Vagina (tissue), 2 donors: Measurements from ENCODE around the gene DNAI1. TPM values are rescaled to one million over a fixed set of nuclear protein-coding genes. Genes with fewer than 3 reads are reported as not detected.

ENCODE experiments used
- DNase-seq, 2 donors: peaks; one replicate each; pipeline ENCODE4 v3.0.0-alpha.2; 2017; ENCODE audit errors: extremely low spot score in 2 of 2
- H3K27ac ChIP-seq: fragments of 200-600 bp; sonication (generic); one replicate; pipeline ENCODE4 v1.5.1; 2019
- H3K27me3 ChIP-seq: fragments of 200-600 bp; sonication (generic); one replicate; pipeline ENCODE4 v1.5.1; 2019
- H3K36me3 ChIP-seq, 2 donors: fragments of 200-600 bp; sonication (generic); one replicate each; pipeline ENCODE4 v1.5.1; 2017 to 2019
- H3K4me1 ChIP-seq: fragments of 200-600 bp; sonication (generic); one replicate; pipeline ENCODE4 v1.5.1; 2019
- H3K4me3 ChIP-seq, 2 donors: fragments of 200-600 bp; sonication (generic); 1 replicate in 1 of 2; 2 replicates in 1 of 2; pipeline ENCODE4 v1.5.1; 2016 to 2019
- H3K9me3 ChIP-seq: fragments of 200-600 bp; sonication (generic); one replicate; pipeline ENCODE4 v1.5.1; 2019
- POLR2A ChIP-seq, 2 donors: fragments of 450-650 bp; IDR thresholded peaks; one replicate each; pipeline ENCODE4 v1.6.1; 2017; ENCODE audit warnings: antibody characterized with exemption in 2 of 2, mild to moderate bottlenecking in 2 of 2, moderate library complexity in 2 of 2
- POLR2AphosphoS5 ChIP-seq, 2 donors: sonication (generic); formaldehyde crosslinking; IDR thresholded peaks; one replicate each; pipeline ENCODE4 v1.9.0; 2017; ENCODE audit warnings: antibody characterized with exemption in 2 of 2, mild to moderate bottlenecking in 2 of 2, low read depth in 1 of 2; ENCODE audit not compliant: insufficient read depth in 1 of 2
- intact Hi-C: fragments of 100-400 bp; cut with DNase I; formaldehyde crosslinking; loops from one replicate; pipeline ENCODE4 v1.15.1; 2023
- total RNA-seq: library from RNA; depleted of rRNA; stranded (reverse); fragments of >200 nt; gene quantifications from one replicate; pipeline ENCODE4 v1.2.3, GENCODE V29; 2016
- TF ChIP-seq, protein P1 (sequence below), 3 experiments: fragments of 450-650 bp in 2 of 3; fragments of 200-600 bp in 1 of 3; sonication (generic) in 1 of 3; IDR thresholded peaks; one replicate each; pipeline ENCODE4 v1.5.1; 2017 to 2019; ENCODE audit warnings: antibody characterized with exemption in 3 of 3, mild to moderate bottlenecking in 2 of 3, moderate library complexity in 2 of 3

DNAI1 gene
- total RNA-seq, 1 donor from 2014 or later: not detected

DNA sequence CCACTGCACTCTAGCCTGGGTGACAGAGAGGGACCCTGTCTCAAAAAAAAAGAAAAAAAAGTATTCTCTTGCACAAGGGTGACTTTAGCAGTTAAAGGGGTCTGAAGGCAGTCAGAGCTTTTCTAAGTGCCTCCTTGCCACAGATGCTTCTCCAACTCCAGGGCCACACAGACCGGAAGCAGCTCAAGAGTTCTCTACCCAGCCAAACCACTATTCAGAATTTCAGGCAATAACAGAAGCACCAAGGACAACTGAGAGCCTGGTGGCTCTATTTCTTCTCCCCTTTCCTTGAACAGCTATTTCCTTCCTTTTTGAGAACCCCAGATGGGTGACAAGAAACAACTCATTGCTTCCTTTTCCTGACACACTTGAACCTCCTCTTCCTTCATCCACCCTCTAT is 2.5 kb upstream of the DNAI1 start:
- DNase-seq: no peak
- Histone ChIP-seq H3K9me3 (no peaks in the 10 kb centered on the region), H3K4me1 (peaks cover 34% of the 10 kb centered on the region), H3K36me3 (no peaks in the 10 kb centered on the region), H3K27me3 (no peaks in the 10 kb centered on the region), H3K27ac (no peak overlapping the region), H3K4me3 (no peak overlapping the region)
- intact Hi-C loops: no loop called here
- TF ChIP-seq, protein P1, sequence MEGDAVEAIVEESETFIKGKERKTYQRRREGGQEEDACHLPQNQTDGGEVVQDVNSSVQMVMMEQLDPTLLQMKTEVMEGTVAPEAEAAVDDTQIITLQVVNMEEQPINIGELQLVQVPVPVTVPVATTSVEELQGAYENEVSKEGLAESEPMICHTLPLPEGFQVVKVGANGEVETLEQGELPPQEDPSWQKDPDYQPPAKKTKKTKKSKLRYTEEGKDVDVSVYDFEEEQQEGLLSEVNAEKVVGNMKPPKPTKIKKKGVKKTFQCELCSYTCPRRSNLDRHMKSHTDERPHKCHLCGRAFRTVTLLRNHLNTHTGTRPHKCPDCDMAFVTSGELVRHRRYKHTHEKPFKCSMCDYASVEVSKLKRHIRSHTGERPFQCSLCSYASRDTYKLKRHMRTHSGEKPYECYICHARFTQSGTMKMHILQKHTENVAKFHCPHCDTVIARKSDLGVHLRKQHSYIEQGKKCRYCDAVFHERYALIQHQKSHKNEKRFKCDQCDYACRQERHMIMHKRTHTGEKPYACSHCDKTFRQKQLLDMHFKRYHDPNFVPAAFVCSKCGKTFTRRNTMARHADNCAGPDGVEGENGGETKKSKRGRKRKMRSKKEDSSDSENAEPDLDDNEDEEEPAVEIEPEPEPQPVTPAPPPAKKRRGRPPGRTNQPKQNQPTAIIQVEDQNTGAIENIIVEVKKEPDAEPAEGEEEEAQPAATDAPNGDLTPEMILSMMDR (IDR thresholded peaks at IDR 0.05): no peak
- no peak for TF ChIP-seq POLR2A (IDR thresholded peaks at IDR 0.05)
- no peak for TF ChIP-seq POLR2AphosphoS5 (IDR thresholded peaks at IDR 0.05; ENCODE audit: insufficient read depth in 1 of 2, low read depth in 1 of 2)

DNA sequence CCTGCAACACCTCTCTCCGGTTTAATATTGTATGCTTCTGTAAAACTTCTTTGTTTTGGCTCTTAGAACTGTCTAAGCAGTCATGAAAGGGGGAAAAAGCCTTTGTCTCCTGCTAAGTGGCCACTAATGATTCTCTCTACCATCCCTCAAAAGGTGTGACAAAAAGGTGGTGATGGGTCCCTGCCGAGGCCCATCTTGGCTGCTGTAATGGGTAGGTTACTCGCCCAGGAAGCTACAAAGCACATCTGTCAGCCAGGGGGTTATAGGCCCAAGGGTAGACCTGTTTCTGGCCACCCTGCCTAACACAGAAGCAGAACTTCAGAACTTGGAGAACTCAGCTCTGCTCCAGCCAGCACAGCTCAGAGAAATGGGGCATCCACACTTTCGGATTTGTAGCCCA is 1.9 kb upstream of the DNAI1 start:
- H3K36me3 ChIP-seq: no peaks in the 10 kb centered on the region
- intact Hi-C loops: no loop called here
- peak overlapping the region; percentile 83 for H3K27ac ChIP-seq
- H3K9me3 ChIP-seq: no peaks in the 10 kb centered on the region
- peak overlapping the region; percentile 86 to 99 for H3K4me3 ChIP-seq
- no peak for TF ChIP-seq POLR2AphosphoS5 (IDR thresholded peaks at IDR 0.05; ENCODE audit: insufficient read depth in 1 of 2, low read depth in 1 of 2)
- no peak for TF ChIP-seq POLR2A (IDR thresholded peaks at IDR 0.05)
- TF ChIP-seq, protein P1 (IDR thresholded peaks at IDR 0.05): no peak
- H3K27me3 ChIP-seq: no peaks in the 10 kb centered on the region
- peaks cover 29% of the 10 kb centered on the region for H3K4me1 ChIP-seq
- DNase-seq: no peak

DNA sequence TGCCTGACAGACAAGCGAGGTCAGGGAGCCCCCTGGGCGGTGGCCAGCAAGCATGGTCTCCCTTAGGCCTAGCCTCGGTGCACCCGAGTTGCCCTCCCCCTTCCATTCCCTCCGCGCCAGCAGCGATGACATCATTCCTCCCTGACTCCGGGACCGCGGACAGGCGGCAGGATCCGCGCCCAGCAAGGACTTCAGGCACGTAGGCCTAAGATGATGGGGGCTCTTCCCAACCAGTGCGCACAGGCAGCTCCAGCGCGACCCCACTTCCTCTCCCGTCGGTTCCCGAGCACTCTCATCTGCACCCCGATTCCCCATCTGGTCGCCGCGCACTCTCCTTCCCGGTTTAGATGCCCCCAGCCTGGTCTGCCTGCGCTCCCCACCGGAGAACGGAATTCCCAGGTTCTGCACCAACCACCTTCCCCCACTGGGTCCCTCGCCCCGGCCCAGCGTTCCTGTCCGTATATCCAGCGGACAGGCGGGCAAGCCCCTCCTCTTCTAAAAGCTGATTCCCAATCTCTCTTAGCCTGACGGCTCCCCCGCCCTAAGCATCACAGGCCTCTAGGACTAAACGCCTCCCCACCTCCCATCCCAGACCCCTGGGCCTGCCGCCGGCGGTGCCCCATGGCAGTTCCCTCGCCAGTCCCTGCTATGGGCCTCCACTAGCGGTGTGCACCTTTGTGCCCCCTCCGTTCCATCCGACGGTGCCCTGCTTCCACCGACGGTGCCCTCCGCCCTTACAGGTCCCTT is 1.2 kb upstream of the DNAI1 start:
- TF ChIP-seq POLR2A (IDR thresholded peaks at IDR 0.05): no peak
- TF ChIP-seq POLR2AphosphoS5 (IDR thresholded peaks at IDR 0.05; ENCODE audit: insufficient read depth in 1 of 2, low read depth in 1 of 2): peak in 1 of 2 donors; percentile 81
- DNase-seq: no peak
- Histone ChIP-seq H3K9me3 (no peaks in the 10 kb centered on the region), H3K4me1 (peaks cover 29% of the 10 kb centered on the region), H3K36me3 (no peaks in the 10 kb centered on the region), H3K27ac (peak overlapping the region; percentile 83), H3K27me3 (no peaks in the 10 kb centered on the region), H3K4me3 (peak overlapping the region; percentile 86 to 99)
- intact Hi-C loops: no loop called here

DNA sequence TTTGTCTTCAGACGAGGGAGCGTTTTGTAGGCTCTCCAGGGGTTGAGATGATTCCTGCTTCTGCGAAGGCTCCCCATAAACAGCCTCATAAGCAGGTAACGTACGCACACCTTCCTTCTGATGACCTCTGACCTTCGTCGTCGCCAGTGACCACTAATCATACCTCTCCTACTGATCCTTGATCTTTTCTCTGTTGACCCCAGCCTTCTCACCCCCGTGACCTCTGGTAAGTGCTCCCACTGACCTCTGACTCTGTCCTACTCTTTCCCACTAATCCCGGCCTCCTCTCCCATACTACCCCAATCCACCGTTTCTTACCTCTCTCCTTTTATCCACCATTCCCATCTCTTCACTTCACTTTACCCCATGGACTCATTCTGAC is 345 bp downstream of the DNAI1 start:
- peaks cover 36% of the 10 kb centered on the region for H3K4me1 ChIP-seq
- peak overlapping the region; percentile 86 to 99 for H3K4me3 ChIP-seq
- no peak for DNase-seq
- no peaks in the 10 kb centered on the region for H3K36me3 ChIP-seq
- no peaks in the 10 kb centered on the region for H3K27me3 ChIP-seq
- TF ChIP-seq, protein P1 (IDR thresholded peaks at IDR 0.05): no peak
- TF ChIP-seq POLR2AphosphoS5 (IDR thresholded peaks at IDR 0.05; ENCODE audit: insufficient read depth in 1 of 2, low read depth in 1 of 2) (no peak), POLR2A (IDR thresholded peaks at IDR 0.05) (no peak)
- intact Hi-C loops: no loop called here
- H3K27ac ChIP-seq: no peak overlapping the region
- no peaks in the 10 kb centered on the region for H3K9me3 ChIP-seq

DNA sequence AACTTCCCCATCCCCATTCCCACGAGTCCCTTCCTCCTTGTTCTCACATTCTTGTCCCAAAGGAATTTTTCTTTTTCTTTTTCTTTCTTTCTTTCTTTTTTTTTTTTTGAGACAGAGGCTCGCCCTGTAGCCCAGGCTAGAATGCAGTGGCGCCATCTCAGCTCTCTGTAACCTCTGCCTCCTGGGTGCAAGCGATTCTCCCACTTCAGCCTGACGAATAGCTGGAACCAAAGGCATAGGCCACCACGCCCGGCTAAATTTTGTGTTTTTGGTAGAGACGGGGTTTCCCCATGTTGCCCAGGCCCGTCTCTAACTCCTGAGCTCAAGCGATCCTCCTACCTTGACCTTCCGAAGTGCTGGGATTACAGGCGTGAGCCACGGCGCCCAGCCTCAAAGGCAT is 751 bp downstream of the DNAI1 start:
- Histone ChIP-seq H3K4me1 (peaks cover 35% of the 10 kb centered on the region), H3K36me3 (no peaks in the 10 kb centered on the region), H3K27ac (no peak overlapping the region), H3K4me3 (no peak overlapping the region), H3K9me3 (no peaks in the 10 kb centered on the region), H3K27me3 (no peaks in the 10 kb centered on the region)
- DNase-seq: no peak
- TF ChIP-seq POLR2A (IDR thresholded peaks at IDR 0.05): no peak
- TF ChIP-seq, protein P1 (IDR thresholded peaks at IDR 0.05): no peak
- no peak for TF ChIP-seq POLR2AphosphoS5 (IDR thresholded peaks at IDR 0.05; ENCODE audit: insufficient read depth in 1 of 2, low read depth in 1 of 2)
- intact Hi-C loops: no loop called here
